Trophoblast cell (in vitro differentiated cells and primary cell): ENCODE results near the gene ZNF784.
A peak's percentile ranks its signal among the peaks of the same experiment; 100 is the strongest.

ENCODE experiments used
- DNase-seq, 2 donors: peaks; one replicate each; pipeline ENCODE4 v3.0.0-alpha.2; 2016
- H2AFZ ChIP-seq: 2 replicates; pipeline ENCODE4 v1.6.1; 2013; ENCODE audit warnings: low read length, moderate library complexity, mild to moderate bottlenecking; ENCODE audit not compliant: insufficient read depth, poor library complexity
- H2AK5ac ChIP-seq: 2 replicates; pipeline ENCODE4 v1.6.1; 2013; ENCODE audit warnings: mild to moderate bottlenecking, low read length
- H2BK120ac ChIP-seq: 2 replicates; pipeline ENCODE4 v1.6.1; 2013; ENCODE audit warnings: low read length, mild to moderate bottlenecking, moderate library complexity; ENCODE audit not compliant: insufficient read depth, poor library complexity
- H2BK12ac ChIP-seq: 2 replicates; pipeline ENCODE4 v1.6.1; 2013; ENCODE audit warnings: mild to moderate bottlenecking, low read length, moderate library complexity
- H2BK5ac ChIP-seq: 2 replicates; pipeline ENCODE4 v1.6.1; 2013; ENCODE audit warnings: low read length, low read depth, moderate library complexity, mild to moderate bottlenecking; ENCODE audit not compliant: poor library complexity
- H3K14ac ChIP-seq: 2 replicates; pipeline ENCODE4 v1.6.1; 2013; ENCODE audit warnings: mild to moderate bottlenecking, low read length
- H3K18ac ChIP-seq: 2 replicates; pipeline ENCODE4 v1.6.1; 2013; ENCODE audit warnings: mild to moderate bottlenecking, low read length
- H3K23ac ChIP-seq: 2 replicates; pipeline ENCODE4 v1.6.1; 2013; ENCODE audit warnings: low read length
- H3K27ac ChIP-seq: 2 replicates; pipeline ENCODE4 v1.5.1; 2013; ENCODE audit warnings: low read depth, mild to moderate bottlenecking, inconsistent platforms, low read length, moderate library complexity
- H3K27me3 ChIP-seq: 2 replicates; pipeline ENCODE4 v1.6.1; 2013; ENCODE audit warnings: inconsistent platforms, mild to moderate bottlenecking, low read length, moderate library complexity; ENCODE audit not compliant: insufficient read depth
- H3K36me3 ChIP-seq, 2 experiments: 1 replicate in 1 of 2; 2 replicates in 1 of 2; pipeline ENCODE4 v1.6.1; 2013; ENCODE audit warnings: low read length in 2 of 2, mild to moderate bottlenecking in 2 of 2, moderate library complexity in 1 of 2; ENCODE audit not compliant: insufficient read depth in 2 of 2, control insufficient read depth in 1 of 2
- H3K4ac ChIP-seq: 2 replicates; pipeline ENCODE4 v1.6.1; 2013; ENCODE audit warnings: low read depth, mild to moderate bottlenecking, low read length, moderate library complexity
- H3K4me1 ChIP-seq, 2 experiments: 1 replicate in 1 of 2; 2 replicates in 1 of 2; pipeline ENCODE4 v1.6.1; 2013; ENCODE audit warnings: low read length in 2 of 2, mild to moderate bottlenecking in 2 of 2, moderate library complexity in 1 of 2; ENCODE audit not compliant: insufficient read depth in 2 of 2, control insufficient read depth in 1 of 2
- H3K4me2 ChIP-seq: 2 replicates; pipeline ENCODE4 v1.6.1; 2013; ENCODE audit warnings: inconsistent platforms, mild to moderate bottlenecking, low read length, moderate library complexity
- H3K4me3 ChIP-seq: 2 replicates; pipeline ENCODE4 v1.5.1; 2013; ENCODE audit warnings: mild to moderate bottlenecking, low read depth, low read length, inconsistent platforms
- H3K79me1 ChIP-seq: one replicate; pipeline ENCODE4 v1.6.1; 2013; ENCODE audit warnings: low read length
- H3K79me2 ChIP-seq: 2 replicates; pipeline ENCODE4 v1.6.1; 2013; ENCODE audit warnings: low read length, mild to moderate bottlenecking; ENCODE audit not compliant: control insufficient read depth, insufficient read depth, poor library complexity
- H3K9ac ChIP-seq: 2 replicates; pipeline ENCODE4 v1.6.1; 2013; ENCODE audit warnings: mild to moderate bottlenecking, low read length
- H3K9me3 ChIP-seq: 2 replicates; pipeline ENCODE4 v1.6.1; 2013; ENCODE audit warnings: low read depth, mild to moderate bottlenecking, control low read depth, inconsistent platforms, low read length; ENCODE audit not compliant: insufficient read depth
- H4K12ac ChIP-seq: 2 replicates; pipeline ENCODE4 v1.6.1; 2013; ENCODE audit warnings: low read depth, mild to moderate bottlenecking, low read length, moderate library complexity
- H4K8ac ChIP-seq: 2 replicates; pipeline ENCODE4 v1.6.1; 2013; ENCODE audit warnings: low read depth, mild to moderate bottlenecking, low read length, moderate library complexity
- H4K91ac ChIP-seq: one replicate; pipeline ENCODE4 v1.6.1; 2013; ENCODE audit warnings: low read depth, mild to moderate bottlenecking, low read length, moderate library complexity
- WGBS: extraction: QIAGEN DNeasy Blood & Tissue Kit; methylation state at CpG from one replicate; pipeline ENCODE4 v1.1.7; 2013; ENCODE audit warnings: missing lambda C conversion rate; ENCODE audit not compliant: insufficient read length, insufficient coverage; ENCODE audit errors: extremely low coverage; 5-methylcytosine and 5-hydroxymethylcytosine counted together

ZNF784 gene

GRCh38 chr19:55620410-55621204, 3.8 kb downstream of the ZNF784 start:
- no peak for DNase-seq
- no peak overlapping the region for H3K27ac ChIP-seq
- no peak overlapping the region for H3K4me3 ChIP-seq
- no CpG with 5 or more reads among the region's 12 CpGs for WGBS
- H3K9me3 ChIP-seq: peaks cover 11% of the 10 kb centered on the region
- H4K8ac ChIP-seq: no peak overlapping the region
- peaks cover 5% of the 10 kb centered on the region for H3K79me1 ChIP-seq
- no peak overlapping the region for H2BK5ac ChIP-seq
- H3K27me3 ChIP-seq: no peaks in the 10 kb centered on the region
- no peak overlapping the region for H2BK120ac ChIP-seq
- H3K36me3 ChIP-seq: peaks cover 29 to 35% of the 10 kb centered on the region in 2 experiments
- no peak overlapping the region for H4K12ac ChIP-seq
- H3K4me1 ChIP-seq: peaks cover 3% of the 10 kb centered on the region in 2 experiments
- H3K4me2 ChIP-seq: no peak overlapping the region
- no peak overlapping the region for H3K9ac ChIP-seq
- H2AK5ac ChIP-seq: no peak overlapping the region
- peaks cover 5% of the 10 kb centered on the region for H3K79me2 ChIP-seq
- H3K4ac ChIP-seq: no peak overlapping the region
- no peak overlapping the region for H2AFZ ChIP-seq
- no peak overlapping the region for H2BK12ac ChIP-seq
- no peak overlapping the region for H3K14ac ChIP-seq
- no peak overlapping the region for H3K23ac ChIP-seq
- H3K18ac ChIP-seq: no peak overlapping the region
- no peak overlapping the region for H4K91ac ChIP-seq

GRCh38 chr19:55619286-55619685, 5.1 kb downstream of the ZNF784 start:
- Histone ChIP-seq H3K4me3 (no peak overlapping the region), H2AK5ac (no peak overlapping the region), H4K12ac (no peak overlapping the region), H2BK12ac (no peak overlapping the region), H3K27me3 (no peaks in the 10 kb centered on the region), H3K4me2 (no peak overlapping the region), H2BK120ac (no peak overlapping the region), H3K79me1 (peaks cover under 1% of the 10 kb centered on the region), H3K4ac (no peak overlapping the region), H3K9ac (no peak overlapping the region), H3K9me3 (peaks cover 13% of the 10 kb centered on the region), H3K4me1 (no peaks in the 10 kb centered on the region), H3K14ac (no peak overlapping the region), H4K91ac (no peak overlapping the region), H2BK5ac (no peak overlapping the region), H3K23ac (no peak overlapping the region), H3K27ac (no peak overlapping the region), H2AFZ (no peak overlapping the region), H3K18ac (no peak overlapping the region), H3K79me2 (peaks cover under 1% of the 10 kb centered on the region), H3K36me3 (peaks cover 40 to 46% of the 10 kb centered on the region in 2 experiments), H4K8ac (no peak overlapping the region)
- peak in 1 of 2 donors; percentile 14 for DNase-seq
- WGBS: no CpG with 5 or more reads among the region's 3 CpGs

DNA sequence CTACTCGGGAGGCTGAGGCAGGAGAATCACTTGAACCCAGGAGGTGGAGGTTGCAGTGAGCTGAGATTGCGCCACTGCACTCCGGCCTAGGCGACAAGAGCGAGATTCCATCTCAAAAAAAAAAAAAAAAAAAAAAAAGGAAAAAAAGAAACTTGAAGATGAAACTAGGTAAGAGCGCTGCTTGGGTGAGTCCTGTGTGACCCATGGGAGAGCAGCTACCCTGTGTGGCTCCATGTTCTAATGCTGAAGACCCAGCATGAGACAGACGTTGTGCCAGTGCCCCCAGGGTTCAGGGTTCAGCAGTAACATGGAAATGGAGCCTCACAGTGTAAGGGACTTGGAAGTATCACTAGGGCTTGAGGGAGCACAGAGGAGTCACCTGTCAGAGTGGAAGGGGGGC, 5.9 kb downstream of the ZNF784 start:
- no peak overlapping the region for H2BK120ac ChIP-seq
- no peak overlapping the region for H3K4me3 ChIP-seq
- no peak overlapping the region for H4K8ac ChIP-seq
- DNase-seq: no peak
- H3K79me2 ChIP-seq: no peaks in the 10 kb centered on the region
- H3K36me3 ChIP-seq: peaks cover 47 to 52% of the 10 kb centered on the region in 2 experiments
- H4K12ac ChIP-seq: no peak overlapping the region
- no peak overlapping the region for H2BK12ac ChIP-seq
- no peak overlapping the region for H3K18ac ChIP-seq
- peaks cover 15% of the 10 kb centered on the region for H3K9me3 ChIP-seq
- no peak overlapping the region for H3K27ac ChIP-seq
- H3K4me1 ChIP-seq: no peaks in the 10 kb centered on the region
- no peak overlapping the region for H2AFZ ChIP-seq
- no peak overlapping the region for H2BK5ac ChIP-seq
- H3K4ac ChIP-seq: no peak overlapping the region
- no peak overlapping the region for H3K23ac ChIP-seq
- H3K27me3 ChIP-seq: no peaks in the 10 kb centered on the region
- no peak overlapping the region for H3K14ac ChIP-seq
- no peaks in the 10 kb centered on the region for H3K79me1 ChIP-seq
- H4K91ac ChIP-seq: no peak overlapping the region
- no peak overlapping the region for H2AK5ac ChIP-seq
- no peak overlapping the region for H3K4me2 ChIP-seq
- WGBS: no CpG with 5 or more reads among the region's 7 CpGs
- H3K9ac ChIP-seq: peak overlapping the region; percentile 43

GRCh38 chr19:55617426-55617825, 6.9 kb downstream of the ZNF784 start:
- WGBS: no CpG with 5 or more reads among the region's 8 CpGs
- no peak overlapping the region for H2AK5ac ChIP-seq
- H3K4ac ChIP-seq: no peak overlapping the region
- no peaks in the 10 kb centered on the region for H3K27me3 ChIP-seq
- H2BK120ac ChIP-seq: no peak overlapping the region
- no peak overlapping the region for H4K12ac ChIP-seq
- peaks cover 46 to 52% of the 10 kb centered on the region in 2 experiments for H3K36me3 ChIP-seq
- H2BK12ac ChIP-seq: no peak overlapping the region
- H3K79me1 ChIP-seq: no peaks in the 10 kb centered on the region
- no peak overlapping the region for H3K18ac ChIP-seq
- no peaks in the 10 kb centered on the region for H3K4me1 ChIP-seq
- no peak overlapping the region for H2BK5ac ChIP-seq
- H4K8ac ChIP-seq: no peak overlapping the region
- no peak for DNase-seq
- H3K79me2 ChIP-seq: no peaks in the 10 kb centered on the region
- no peak overlapping the region for H3K4me3 ChIP-seq
- H3K4me2 ChIP-seq: no peak overlapping the region
- H3K27ac ChIP-seq: no peak overlapping the region
- H4K91ac ChIP-seq: no peak overlapping the region
- H3K23ac ChIP-seq: no peak overlapping the region
- no peak overlapping the region for H3K9ac ChIP-seq
- no peak overlapping the region for H3K14ac ChIP-seq
- H3K9me3 ChIP-seq: peaks cover 15% of the 10 kb centered on the region
- no peak overlapping the region for H2AFZ ChIP-seq
